ENCODE results near the gene BDKRB1.

DNA sequence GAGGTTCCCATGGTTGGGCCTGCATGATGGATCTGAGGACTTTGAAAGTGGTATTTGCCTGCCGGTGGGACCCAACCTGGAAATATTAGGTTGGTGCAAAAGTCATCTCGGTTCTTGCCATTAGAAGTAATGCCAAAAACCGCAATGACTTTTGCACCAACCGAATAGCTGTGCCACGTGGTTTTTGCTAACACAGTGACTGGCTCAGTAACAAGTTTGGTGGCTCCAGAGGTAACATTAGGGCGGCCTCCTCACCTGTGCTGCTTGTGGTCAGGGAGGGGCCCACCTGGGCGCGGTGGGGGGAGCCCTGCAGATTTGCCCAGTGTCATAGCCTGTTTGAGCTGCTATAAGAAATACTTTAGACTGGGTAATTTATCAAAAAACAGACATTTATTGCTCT, 49.5 kb upstream of the BDKRB1 start:
- TF ChIP-seq, protein P1, sequence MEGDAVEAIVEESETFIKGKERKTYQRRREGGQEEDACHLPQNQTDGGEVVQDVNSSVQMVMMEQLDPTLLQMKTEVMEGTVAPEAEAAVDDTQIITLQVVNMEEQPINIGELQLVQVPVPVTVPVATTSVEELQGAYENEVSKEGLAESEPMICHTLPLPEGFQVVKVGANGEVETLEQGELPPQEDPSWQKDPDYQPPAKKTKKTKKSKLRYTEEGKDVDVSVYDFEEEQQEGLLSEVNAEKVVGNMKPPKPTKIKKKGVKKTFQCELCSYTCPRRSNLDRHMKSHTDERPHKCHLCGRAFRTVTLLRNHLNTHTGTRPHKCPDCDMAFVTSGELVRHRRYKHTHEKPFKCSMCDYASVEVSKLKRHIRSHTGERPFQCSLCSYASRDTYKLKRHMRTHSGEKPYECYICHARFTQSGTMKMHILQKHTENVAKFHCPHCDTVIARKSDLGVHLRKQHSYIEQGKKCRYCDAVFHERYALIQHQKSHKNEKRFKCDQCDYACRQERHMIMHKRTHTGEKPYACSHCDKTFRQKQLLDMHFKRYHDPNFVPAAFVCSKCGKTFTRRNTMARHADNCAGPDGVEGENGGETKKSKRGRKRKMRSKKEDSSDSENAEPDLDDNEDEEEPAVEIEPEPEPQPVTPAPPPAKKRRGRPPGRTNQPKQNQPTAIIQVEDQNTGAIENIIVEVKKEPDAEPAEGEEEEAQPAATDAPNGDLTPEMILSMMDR (IDR thresholded peaks at IDR 0.05), result no peak
- TF ChIP-seq POLR2A (IDR thresholded peaks at IDR 0.05), result no peak

All from thyroid gland (tissue), 4 donors.